BLaER1 treated with 17β-estradiol and CSF1 and Interleukin-3, amounts not matched to agents 10 nM and 100 nM (cell line): ENCODE measurements around the gene FAM180A.

Source experiments
- H3K27ac ChIP-seq, 11 experiments: shearing (Covaris generic); formaldehyde crosslinking; 2 replicates each; pipeline ENCODE4 v1.8.1; 2022
- H3K27me3 ChIP-seq, 11 experiments: shearing (Covaris generic); formaldehyde crosslinking; 2 replicates each; pipeline ENCODE4 v1.8.1; 2022
- H3K36me3 ChIP-seq, 11 experiments: shearing (Covaris generic); formaldehyde crosslinking; 2 replicates each; pipeline ENCODE4 v1.8.1; 2022
- H3K4me1 ChIP-seq, 10 experiments: shearing (Covaris generic); formaldehyde crosslinking; 2 replicates each; pipeline ENCODE4 v1.8.1; 2022
- H3K4me2 ChIP-seq, 11 experiments: shearing (Covaris generic); formaldehyde crosslinking; 2 replicates each; pipeline ENCODE4 v1.8.1; 2022
- H3K4me3 ChIP-seq, 10 experiments: shearing (Covaris generic); formaldehyde crosslinking; 2 replicates each; pipeline ENCODE4 v1.8.1; 2022
- H3K9ac ChIP-seq, 11 experiments: shearing (Covaris generic); formaldehyde crosslinking; 2 replicates each; pipeline ENCODE4 v1.8.1; 2022
- H3K9me3 ChIP-seq, 11 experiments: shearing (Covaris generic); formaldehyde crosslinking; replicated peaks in 1 of 11; 2 replicates each; pipeline ENCODE4 v1.8.1; 2022
- H4K20me1 ChIP-seq, 11 experiments: shearing (Covaris generic); formaldehyde crosslinking; 2 replicates each; pipeline ENCODE4 v1.8.1; 2022
- Cebpa-rat ChIP-seq, 11 experiments: shearing (Covaris generic); IDR thresholded peaks; 2 replicates each; pipeline ENCODE4 v1.8.1; 2022

Gene FAM180A

GRCh38 chr7:135748770-135749169 is at the start of gene FAM180A:
Gene FAM180A (minus strand): TSS chr7:135748813. CDS start chr7:135748580, 233 bp downstream.
- no peak within 1 kb of the TSS for H3K4me3 ChIP-seq
- no peak for TF ChIP-seq Cebpa-rat (IDR thresholded peaks at IDR 0.05)
- no peak within 1 kb of the TSS for H3K9ac ChIP-seq
- no peaks in the 10 kb centered on the region for H3K9me3 ChIP-seq
- peak within 1 kb of the TSS in 9 of 11 experiments; percentile 5 to 29 (median 21); a peak in 8 of 22 replicates for H3K4me2 ChIP-seq
- H4K20me1 ChIP-seq, result no peaks in the 10 kb centered on the region
- H3K36me3 ChIP-seq, result no peaks in the 10 kb centered on the region
- peaks cover 0 to 9% (median 6%) of the 10 kb centered on the region in 10 experiments; a peak in 8 of 20 replicates for H3K4me1 ChIP-seq
- no peaks in the 10 kb centered on the region for H3K27me3 ChIP-seq
- no peak within 1 kb of the TSS for H3K27ac ChIP-seq

DNA sequence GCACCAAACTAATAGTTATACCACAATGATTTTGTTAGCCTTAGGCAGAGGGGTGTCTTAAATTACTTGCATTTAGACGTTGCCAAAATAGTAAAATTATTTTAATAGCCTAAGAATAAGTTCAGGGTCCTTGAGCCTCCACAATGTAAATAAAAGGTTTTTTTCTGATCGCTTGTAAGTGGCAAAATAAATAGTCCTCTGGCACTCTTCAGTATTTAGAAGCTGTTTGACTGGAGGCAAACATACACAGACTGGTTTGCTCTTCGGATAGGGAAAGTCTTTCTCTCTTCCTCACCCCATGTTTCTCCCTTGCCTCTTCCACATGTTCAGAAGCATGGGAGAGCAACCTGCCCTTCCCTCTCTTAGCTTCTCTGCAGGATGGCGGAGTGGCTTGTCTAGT is 49.5 kb upstream of the FAM180A start:
- no peak overlapping the region for H3K9ac ChIP-seq
- H3K27ac ChIP-seq, result no peak overlapping the region
- H3K27me3 ChIP-seq, result no peaks in the 10 kb centered on the region
- no peaks in the 10 kb centered on the region for H3K36me3 ChIP-seq
- no peaks in the 10 kb centered on the region; a peak in 1 of 22 replicates for H4K20me1 ChIP-seq
- no peaks in the 10 kb centered on the region for H3K4me1 ChIP-seq
- no peak for TF ChIP-seq Cebpa-rat (IDR thresholded peaks at IDR 0.05)
- H3K4me2 ChIP-seq, result no peak overlapping the region
- H3K9me3 ChIP-seq, result no peaks in the 10 kb centered on the region; a peak in 1 of 22 replicates
- H3K4me3 ChIP-seq, result no peak overlapping the region

GRCh38 chr7:135795846-135796570 is 47.4 kb upstream of the FAM180A start:
- no peak overlapping the region for H3K9ac ChIP-seq
- H3K36me3 ChIP-seq, result no peaks in the 10 kb centered on the region
- no peaks in the 10 kb centered on the region for H4K20me1 ChIP-seq
- H3K27me3 ChIP-seq, result no peaks in the 10 kb centered on the region
- no peak for TF ChIP-seq Cebpa-rat (IDR thresholded peaks at IDR 0.05)
- H3K27ac ChIP-seq, result no peak overlapping the region
- H3K9me3 ChIP-seq, result no peaks in the 10 kb centered on the region; a peak in 1 of 22 replicates
- H3K4me1 ChIP-seq, result no peaks in the 10 kb centered on the region
- H3K4me2 ChIP-seq, result no peak overlapping the region
- H3K4me3 ChIP-seq, result no peak overlapping the region

GRCh38 chr7:135793841-135794240 is 45.2 kb upstream of the FAM180A start:
- H3K9ac ChIP-seq, result no peak overlapping the region
- H3K4me3 ChIP-seq, result no peak overlapping the region
- TF ChIP-seq Cebpa-rat (IDR thresholded peaks at IDR 0.05), result no peak
- H3K9me3 ChIP-seq, result no peaks in the 10 kb centered on the region; a peak in 1 of 22 replicates
- no peak overlapping the region for H3K4me2 ChIP-seq
- H3K27me3 ChIP-seq, result no peaks in the 10 kb centered on the region
- H4K20me1 ChIP-seq, result no peaks in the 10 kb centered on the region
- no peaks in the 10 kb centered on the region for H3K4me1 ChIP-seq
- H3K27ac ChIP-seq, result no peak overlapping the region
- H3K36me3 ChIP-seq, result no peaks in the 10 kb centered on the region

- Histone ChIP-seq H3K27ac (no peak overlapping the region), H3K4me3 (no peak overlapping the region), H3K4me1 (no peaks in the 10 kb centered on the region), H3K9me3 (no peaks in the 10 kb centered on the region; a peak in 1 of 22 replicates), H3K9ac (no peak overlapping the region), H3K36me3 (no peaks in the 10 kb centered on the region), H3K27me3 (no peaks in the 10 kb centered on the region), H4K20me1 (no peaks in the 10 kb centered on the region), H3K4me2 (no peak overlapping the region)
- TF ChIP-seq Cebpa-rat (IDR thresholded peaks at IDR 0.05), result no peak
Measured at GRCh38 chr7:135792866-135793265, 44.3 kb upstream of the FAM180A start.

GRCh38 chr7:135792363-135792668 is 43.7 kb upstream of the FAM180A start:
- H3K4me1 ChIP-seq, result no peaks in the 10 kb centered on the region
- H3K4me3 ChIP-seq, result no peak overlapping the region
- no peaks in the 10 kb centered on the region; a peak in 1 of 22 replicates for H3K9me3 ChIP-seq
- no peak overlapping the region for H3K9ac ChIP-seq
- H3K27ac ChIP-seq, result no peak overlapping the region
- H3K4me2 ChIP-seq, result no peak overlapping the region
- no peaks in the 10 kb centered on the region for H3K27me3 ChIP-seq
- no peaks in the 10 kb centered on the region for H4K20me1 ChIP-seq
- TF ChIP-seq Cebpa-rat (IDR thresholded peaks at IDR 0.05), result no peak
- H3K36me3 ChIP-seq, result no peaks in the 10 kb centered on the region

GRCh38 chr7:135791543-135792362 is 43.1 kb upstream of the FAM180A start:
- TF ChIP-seq Cebpa-rat (IDR thresholded peaks at IDR 0.05), result no peak
- Histone ChIP-seq H3K27me3 (no peaks in the 10 kb centered on the region), H3K4me1 (no peaks in the 10 kb centered on the region), H3K9me3 (no peaks in the 10 kb centered on the region; a peak in 1 of 22 replicates), H3K36me3 (no peaks in the 10 kb centered on the region), H3K4me3 (no peak overlapping the region), H3K9ac (no peak overlapping the region), H3K4me2 (0 out of 22 replicates have a peak overlapping the region, but pooled peaks of 1 of the 11 experiments have one; percentile 20), H4K20me1 (no peaks in the 10 kb centered on the region), H3K27ac (no peak overlapping the region)

DNA sequence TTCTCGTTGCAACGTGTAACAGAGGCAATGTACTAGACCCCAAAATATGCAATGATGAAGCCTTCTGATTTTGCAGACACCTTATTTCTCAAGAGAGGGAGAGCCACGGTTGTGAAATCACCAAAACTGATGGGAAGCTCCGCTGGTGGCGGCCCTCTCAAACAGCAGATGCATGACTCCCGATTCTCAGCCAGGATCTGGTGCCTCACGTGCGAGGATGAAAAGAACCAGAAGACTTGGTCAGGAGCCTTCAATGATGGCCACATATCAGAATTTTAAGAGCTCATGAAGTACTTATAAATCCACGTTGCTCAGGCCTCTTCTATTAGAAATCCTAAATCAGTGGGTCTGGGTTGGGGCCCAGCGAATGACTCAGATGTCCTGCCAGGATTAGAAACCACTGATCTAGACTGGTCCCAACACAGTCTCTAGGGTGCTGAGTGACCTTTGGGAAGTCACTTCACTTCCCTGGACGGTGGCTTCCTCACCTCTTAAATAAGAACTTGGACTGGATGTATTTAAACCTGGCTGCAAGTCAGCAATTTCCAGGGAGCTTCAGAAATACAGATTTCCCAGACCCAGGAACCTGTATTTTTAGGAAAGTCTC is 41.9 kb upstream of the FAM180A start:
- TF ChIP-seq Cebpa-rat (IDR thresholded peaks at IDR 0.05), result no peak
- Histone ChIP-seq H3K4me3 (no peak overlapping the region), H3K27me3 (no peaks in the 10 kb centered on the region), H3K4me1 (no peaks in the 10 kb centered on the region), H3K4me2 (no peak overlapping the region), H3K9ac (no peak overlapping the region), H3K27ac (no peak overlapping the region), H3K36me3 (no peaks in the 10 kb centered on the region), H4K20me1 (no peaks in the 10 kb centered on the region), H3K9me3 (no peaks in the 10 kb centered on the region; a peak in 1 of 22 replicates)

GRCh38 chr7:135789956-135790355 is 41.3 kb upstream of the FAM180A start:
- Histone ChIP-seq H3K4me3 (no peak overlapping the region), H3K4me2 (no peak overlapping the region), H3K4me1 (no peaks in the 10 kb centered on the region), H3K27me3 (no peaks in the 10 kb centered on the region), H3K9me3 (no peaks in the 10 kb centered on the region; a peak in 1 of 22 replicates), H3K27ac (no peak overlapping the region), H3K36me3 (no peaks in the 10 kb centered on the region), H4K20me1 (no peaks in the 10 kb centered on the region), H3K9ac (no peak overlapping the region)
- TF ChIP-seq Cebpa-rat (IDR thresholded peaks at IDR 0.05), result no peak
